OCI-LY3 (cell line): ENCODE results near the gene SLC26A1.
A peak's percentile ranks its signal among the peaks of the same experiment; 100 is the strongest.

Source experiments
- H2AFZ ChIP-seq: fragments of 200-600, 300-600 bp; shearing (Covaris generic); 2 replicates; pipeline ENCODE4 v1.6.0; 2014; ENCODE audit warnings: antibody characterized with exemption, low read depth, low read length
- H3K27ac ChIP-seq: fragments of 200-600, 300-600 bp; sonication (generic); 2 replicates; pipeline ENCODE4 v1.5.1; 2014; ENCODE audit warnings: mild to moderate bottlenecking, low read length, moderate library complexity, mixed read lengths
- H3K27me3 ChIP-seq: fragments of 200-600, 300-600 bp; sonication (generic); 2 replicates; pipeline ENCODE4 v1.6.1; 2014; ENCODE audit warnings: low read depth, low read length, mixed read lengths
- H3K36me3 ChIP-seq: fragments of 200-600, 300-600 bp; sonication (generic); replicated peaks from 2 replicates; pipeline ENCODE3; 2014; ENCODE audit warnings: low read depth, low read length, mixed read lengths
- H3K4me1 ChIP-seq: fragments of 300-600, 200-600 bp; sonication (generic); 2 replicates; pipeline ENCODE4 v1.6.1; 2014; ENCODE audit warnings: low read length, mixed read lengths
- H3K4me2 ChIP-seq: fragments of 200-600, 300-600 bp; sonication (generic); 2 replicates; pipeline ENCODE4 v1.6.1; 2014; ENCODE audit warnings: low read length, mixed read lengths
- H3K4me3 ChIP-seq: fragments of 300-600, 200-600 bp; sonication (generic); 2 replicates; pipeline ENCODE4 v1.5.1; 2014; ENCODE audit warnings: antibody characterized with exemption, mild to moderate bottlenecking, low read length, moderate library complexity
- H3K79me2 ChIP-seq: fragments of 300-600, 200-600 bp; shearing (Covaris generic); 2 replicates; pipeline ENCODE4 v1.6.1; 2014; ENCODE audit warnings: mild to moderate bottlenecking, low read length, mixed read lengths
- H3K9ac ChIP-seq: fragments of 300-600, 200-600 bp; shearing (Covaris generic); 2 replicates; pipeline ENCODE4 v1.6.0; 2014; ENCODE audit warnings: mild to moderate bottlenecking, low read length, moderate library complexity
- H3K9me3 ChIP-seq: fragments of 200-600, 300-600 bp; shearing (Covaris generic); 2 replicates; pipeline ENCODE4 v1.6.1; 2014; ENCODE audit warnings: low read length, mixed read lengths; ENCODE audit not compliant: insufficient read depth
- H4K20me1 ChIP-seq: fragments of 200-600, 300-600 bp; sonication (generic); 2 replicates; pipeline ENCODE4 v1.6.1; 2016; ENCODE audit warnings: low read length, mixed read lengths; ENCODE audit not compliant: insufficient read depth
- EZH2phosphoT487 ChIP-seq: fragments of 200-600 bp; shearing (Covaris generic); IDR thresholded peaks from 2 replicates; pipeline ENCODE4 v1.6.1; 2018; ENCODE audit warnings: antibody characterized with exemption, mixed run types, low read depth
- TF ChIP-seq, protein P1 (sequence below): fragments of 200-600, 300-600 bp; sonication (generic); IDR thresholded peaks from 2 replicates; pipeline ENCODE4 v1.5.1; 2014; ENCODE audit warnings: antibody characterized with exemption, low read length, low read depth

The SLC26A1 gene

DNA sequence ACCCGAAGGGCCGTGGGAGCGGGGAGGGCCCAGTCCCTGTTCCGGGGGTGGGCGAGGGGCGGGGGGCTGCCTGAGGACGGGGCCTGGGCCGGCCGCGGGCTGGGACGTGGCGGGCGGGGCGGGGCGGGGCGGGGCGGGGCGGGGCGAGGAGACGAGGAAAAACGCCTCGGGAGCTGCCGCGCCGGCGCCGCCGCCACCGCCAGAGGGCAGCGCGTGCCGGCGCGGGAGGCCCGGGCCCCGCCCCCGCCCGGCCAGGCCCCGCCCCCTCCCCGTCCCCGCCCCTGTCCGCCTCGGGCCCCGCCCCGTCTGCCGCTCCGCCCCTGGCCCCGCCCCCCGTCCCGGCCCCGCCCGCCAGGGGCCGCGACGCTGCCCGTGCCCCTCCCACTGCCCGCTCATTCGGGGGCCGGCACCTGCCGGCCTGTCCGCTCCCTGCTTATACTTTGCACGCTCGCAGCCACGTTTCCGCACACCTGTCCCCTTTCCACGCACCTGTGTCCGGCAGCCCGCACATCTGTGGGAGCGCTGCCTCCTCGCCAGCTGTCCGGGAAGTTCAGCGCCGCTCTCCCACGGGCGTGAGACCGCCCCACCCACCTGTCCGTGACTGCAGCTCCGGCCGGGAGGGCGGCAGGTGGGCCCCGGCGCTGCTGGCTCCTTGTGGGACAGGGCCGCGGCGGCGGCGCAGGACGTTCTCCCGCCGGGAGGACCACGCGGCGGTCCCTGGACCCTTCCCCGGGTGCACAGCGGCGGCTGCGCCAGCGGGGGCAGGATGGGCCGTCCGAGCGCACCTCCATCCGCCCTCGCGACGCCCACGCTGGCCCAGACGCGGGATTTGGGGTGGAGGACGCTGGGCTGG lies 16.6 kb upstream of the SLC26A1 start:
- Histone ChIP-seq H4K20me1 (no peaks in the 10 kb centered on the region), H3K9ac (peak overlapping the region; percentile 42; the same call in 1 of the 2 replicates), H3K9me3 (no peaks in the 10 kb centered on the region), H3K36me3 (no peaks in the 10 kb centered on the region), H2AFZ (peak overlapping the region; percentile 58; the same call in 1 of the 2 replicates), H3K27ac (no peak overlapping the region), H3K27me3 (peaks cover 22% of the 10 kb centered on the region), H3K4me3 (peak overlapping the region; percentile 72), H3K4me2 (peak overlapping the region; percentile 87), H3K79me2 (no peaks in the 10 kb centered on the region), H3K4me1 (0 out of 2 replicates have a peak, but pooled peaks cover 4% of the 10 kb centered on the region)
- TF ChIP-seq EZH2phosphoT487, result no peak
- TF ChIP-seq, protein P1, sequence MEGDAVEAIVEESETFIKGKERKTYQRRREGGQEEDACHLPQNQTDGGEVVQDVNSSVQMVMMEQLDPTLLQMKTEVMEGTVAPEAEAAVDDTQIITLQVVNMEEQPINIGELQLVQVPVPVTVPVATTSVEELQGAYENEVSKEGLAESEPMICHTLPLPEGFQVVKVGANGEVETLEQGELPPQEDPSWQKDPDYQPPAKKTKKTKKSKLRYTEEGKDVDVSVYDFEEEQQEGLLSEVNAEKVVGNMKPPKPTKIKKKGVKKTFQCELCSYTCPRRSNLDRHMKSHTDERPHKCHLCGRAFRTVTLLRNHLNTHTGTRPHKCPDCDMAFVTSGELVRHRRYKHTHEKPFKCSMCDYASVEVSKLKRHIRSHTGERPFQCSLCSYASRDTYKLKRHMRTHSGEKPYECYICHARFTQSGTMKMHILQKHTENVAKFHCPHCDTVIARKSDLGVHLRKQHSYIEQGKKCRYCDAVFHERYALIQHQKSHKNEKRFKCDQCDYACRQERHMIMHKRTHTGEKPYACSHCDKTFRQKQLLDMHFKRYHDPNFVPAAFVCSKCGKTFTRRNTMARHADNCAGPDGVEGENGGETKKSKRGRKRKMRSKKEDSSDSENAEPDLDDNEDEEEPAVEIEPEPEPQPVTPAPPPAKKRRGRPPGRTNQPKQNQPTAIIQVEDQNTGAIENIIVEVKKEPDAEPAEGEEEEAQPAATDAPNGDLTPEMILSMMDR, result no peak

DNA sequence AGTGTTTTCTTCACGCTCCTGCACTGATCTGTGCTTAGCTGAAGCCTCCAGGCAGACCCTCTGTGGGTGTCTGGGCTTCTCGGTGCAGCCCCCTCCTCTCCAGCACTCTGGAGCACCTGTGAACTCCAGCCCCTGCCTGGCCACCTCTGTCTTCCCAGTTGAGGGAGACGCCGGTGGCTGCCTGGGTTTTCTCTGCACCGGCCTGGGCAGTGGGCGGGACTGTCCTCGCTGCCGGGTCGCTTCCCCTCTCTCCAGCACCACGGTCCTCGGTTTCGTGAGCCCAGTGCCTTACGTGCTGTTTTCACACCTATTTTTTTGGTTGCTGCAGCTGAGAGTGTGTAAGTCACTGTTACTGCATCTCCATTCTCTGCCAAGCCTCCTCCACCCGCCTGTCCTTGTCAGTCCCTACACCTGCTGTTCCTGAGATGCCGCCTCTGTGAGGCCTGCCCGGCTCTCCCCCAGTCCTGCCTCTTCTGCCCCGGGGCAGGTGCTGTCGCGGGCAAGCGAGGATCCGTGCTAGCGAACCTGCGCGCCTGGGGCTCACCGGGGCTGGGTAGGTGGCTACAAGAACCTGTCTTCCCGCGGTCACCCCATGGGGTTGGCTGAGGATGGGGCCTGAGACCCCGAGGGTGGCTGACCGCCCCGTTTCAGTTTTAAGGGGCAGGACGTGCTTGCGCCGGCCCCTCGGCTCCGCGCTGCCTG lies 15.8 kb upstream of the SLC26A1 start:
- Histone ChIP-seq H3K4me1 (0 out of 2 replicates have a peak, but pooled peaks cover 4% of the 10 kb centered on the region), H3K4me3 (peak overlapping the region; percentile 72), H3K27me3 (peaks cover 22% of the 10 kb centered on the region), H3K27ac (no peak overlapping the region), H3K36me3 (no peaks in the 10 kb centered on the region), H3K9me3 (no peaks in the 10 kb centered on the region), H3K9ac (peak overlapping the region; percentile 42; the same call in 1 of the 2 replicates), H3K79me2 (no peaks in the 10 kb centered on the region), H4K20me1 (no peaks in the 10 kb centered on the region), H3K4me2 (peak overlapping the region; percentile 87), H2AFZ (peak overlapping the region; percentile 58; the same call in 1 of the 2 replicates)
- TF ChIP-seq EZH2phosphoT487, result no peak
- TF ChIP-seq, protein P1, result no peak

DNA sequence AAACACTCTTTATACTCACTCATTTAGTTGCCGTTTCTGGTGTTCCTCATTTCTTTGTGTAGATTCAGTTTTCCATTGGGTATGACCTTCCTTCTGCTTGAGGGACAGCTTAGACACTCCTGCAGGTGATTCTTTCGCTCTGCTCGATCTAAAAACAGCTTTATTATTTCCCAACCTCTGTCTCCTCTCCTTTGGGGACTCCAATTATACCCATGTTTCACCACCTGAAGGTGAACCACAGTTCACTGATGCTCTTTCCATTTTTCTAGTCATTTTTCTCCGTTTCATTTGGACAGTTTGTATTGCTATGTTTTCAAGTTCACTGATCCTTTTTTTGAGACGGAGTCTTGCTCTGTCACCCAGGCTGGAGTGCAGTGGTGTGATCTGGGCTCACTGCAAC lies 13.7 kb upstream of the SLC26A1 start:
- no peaks in the 10 kb centered on the region for H4K20me1 ChIP-seq
- no peaks in the 10 kb centered on the region for H3K79me2 ChIP-seq
- no peak overlapping the region for H2AFZ ChIP-seq
- H3K4me1 ChIP-seq, result 0 out of 2 replicates have a peak, but pooled peaks cover 4% of the 10 kb centered on the region
- H3K27ac ChIP-seq, result no peak overlapping the region
- H3K4me2 ChIP-seq, result no peak overlapping the region
- no peak overlapping the region for H3K9ac ChIP-seq
- H3K27me3 ChIP-seq, result peaks cover 22% of the 10 kb centered on the region
- no peak overlapping the region for H3K4me3 ChIP-seq
- TF ChIP-seq, protein P1, result no peak
- TF ChIP-seq EZH2phosphoT487, result no peak
- H3K36me3 ChIP-seq, result no peaks in the 10 kb centered on the region
- H3K9me3 ChIP-seq, result no peaks in the 10 kb centered on the region
